ENCODE measurements around the gene FOXB2.

The FOXB2 gene

DNA sequence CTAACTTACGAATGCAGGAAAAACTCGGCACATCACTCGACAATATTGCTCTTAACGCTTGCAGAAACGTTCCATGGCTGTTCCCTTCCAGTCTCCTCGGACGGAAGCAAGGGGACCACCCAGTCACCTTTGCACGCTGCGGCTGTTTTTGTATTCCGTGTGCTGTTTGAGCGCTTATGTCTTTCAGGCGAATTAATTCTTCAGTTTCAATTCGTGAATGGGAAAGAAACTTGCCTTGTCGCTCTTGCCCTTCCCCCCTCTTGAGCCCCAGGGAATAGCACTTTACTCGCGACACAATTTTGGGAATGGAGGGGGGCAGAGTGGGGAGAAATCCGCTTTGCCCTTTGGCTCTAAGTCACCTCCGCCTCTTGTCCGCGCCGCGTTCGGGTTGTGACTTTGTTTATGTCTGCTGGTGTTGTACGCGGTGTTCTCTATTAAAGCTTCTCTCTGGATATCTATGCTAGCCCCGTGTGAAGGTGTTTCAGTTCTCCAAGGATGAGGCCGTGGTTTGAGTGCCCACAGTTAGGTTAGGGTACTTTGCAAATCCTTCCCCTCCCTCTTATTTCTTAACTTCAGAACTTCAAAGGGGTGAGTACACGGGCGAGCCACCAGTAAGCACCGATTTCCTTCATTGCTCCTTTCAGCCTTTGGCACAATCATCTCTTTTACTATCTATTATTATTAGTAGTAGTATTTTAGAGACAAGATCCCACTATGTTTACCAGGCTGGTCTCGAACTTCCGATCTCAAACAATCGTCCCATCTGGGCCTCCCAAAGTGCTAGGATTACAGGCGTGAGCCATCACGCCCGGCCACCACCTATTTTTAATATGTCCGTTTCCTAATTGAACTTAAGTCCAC is 2.7 kb downstream of the FOXB2 start:
- POLR2A ChIA-PET: no interaction called here
- DNase-seq (ENCODE audit: extremely low spot score): no peak
- no peak for TF ChIP-seq SUZ12 (IDR thresholded peaks at IDR 0.05)
- CTCF ChIA-PET: no interaction called here

DNA sequence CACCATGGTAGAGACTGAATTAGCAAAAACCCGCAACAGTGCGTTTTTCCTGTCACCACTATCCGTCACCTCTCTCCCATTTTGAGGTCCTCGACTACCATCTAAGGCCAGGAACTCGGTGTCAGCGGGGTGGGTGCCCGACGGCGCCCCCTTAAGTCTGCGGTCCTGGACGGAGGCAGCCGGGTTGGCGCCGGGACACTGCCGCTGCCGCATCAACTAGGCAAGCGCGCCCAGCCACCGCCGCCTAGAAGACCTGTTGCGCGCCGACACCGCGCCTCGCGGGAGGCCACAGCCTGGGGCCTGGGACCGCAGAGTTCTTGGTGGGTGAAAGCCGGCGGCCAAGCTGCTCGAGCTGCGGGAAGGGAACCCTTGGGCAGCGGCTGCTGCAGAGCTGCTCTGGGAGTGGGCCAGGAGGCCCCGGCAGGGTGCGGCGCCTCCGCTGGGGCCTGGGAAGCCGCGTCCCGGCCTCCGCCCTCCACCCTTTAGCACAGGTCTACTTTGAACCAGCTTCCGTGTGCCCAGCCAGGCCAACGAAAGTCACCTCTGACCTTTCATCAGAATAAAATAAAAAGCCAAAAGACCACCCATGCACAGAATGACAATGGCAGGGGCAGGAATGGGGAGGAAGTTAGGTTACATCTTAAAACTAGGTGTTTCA is 3.5 kb downstream of the FOXB2 start:
- TF ChIP-seq L3MBTL2 (conservative IDR thresholded peaks at IDR 0.05) (no peak), CTBP1 (IDR thresholded peaks at IDR 0.05; ENCODE audit: borderline replicate concordance) (no peak), ZNF384 (IDR thresholded peaks at IDR 0.05) (no peak)
- TF ChIP-seq, protein P1, sequence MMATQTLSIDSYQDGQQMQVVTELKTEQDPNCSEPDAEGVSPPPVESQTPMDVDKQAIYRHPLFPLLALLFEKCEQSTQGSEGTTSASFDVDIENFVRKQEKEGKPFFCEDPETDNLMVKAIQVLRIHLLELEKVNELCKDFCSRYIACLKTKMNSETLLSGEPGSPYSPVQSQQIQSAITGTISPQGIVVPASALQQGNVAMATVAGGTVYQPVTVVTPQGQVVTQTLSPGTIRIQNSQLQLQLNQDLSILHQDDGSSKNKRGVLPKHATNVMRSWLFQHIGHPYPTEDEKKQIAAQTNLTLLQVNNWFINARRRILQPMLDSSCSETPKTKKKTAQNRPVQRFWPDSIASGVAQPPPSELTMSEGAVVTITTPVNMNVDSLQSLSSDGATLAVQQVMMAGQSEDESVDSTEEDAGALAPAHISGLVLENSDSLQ (IDR thresholded peaks at IDR 0.05): no peak
- ChIA-PET CTCF (no interaction called here), POLR2A (no interaction called here)
- DNase-seq (ENCODE audit: extremely low spot score): no peak

DNA sequence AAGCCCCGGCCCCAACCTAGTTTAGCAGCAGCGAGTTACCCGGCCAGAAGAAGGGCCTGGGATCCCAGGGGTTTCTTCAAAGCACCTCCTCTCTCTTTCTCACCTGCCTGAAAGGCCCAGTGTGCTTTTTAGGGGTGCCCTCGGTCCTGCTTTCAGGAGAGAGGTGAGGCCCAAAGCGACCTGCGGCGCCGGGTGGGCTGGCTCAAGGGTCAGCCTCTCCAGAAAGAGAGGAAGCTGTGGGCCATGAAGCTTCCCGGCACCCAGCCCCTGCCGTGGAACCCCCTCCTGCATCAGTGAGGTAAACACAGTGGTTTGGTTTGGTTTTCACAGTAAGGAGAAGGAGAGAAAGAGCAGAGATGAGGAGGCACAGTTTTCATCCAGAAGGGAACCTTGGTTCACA is 4.3 kb downstream of the FOXB2 start:
- POLR2A ChIA-PET: interaction anchor here (0.8 kb wide), 1 partner anchor 43 kb away, joined by 3 read pairs; no protein-coding TSS in a partner anchor
- DNase-seq (ENCODE audit: extremely low spot score): no peak
- CTCF ChIA-PET: no interaction called here
- no peak for TF ChIP-seq CTBP1 (IDR thresholded peaks at IDR 0.05; ENCODE audit: borderline replicate concordance)
- TF ChIP-seq FOXA1 (IDR thresholded peaks at IDR 0.05): no peak
- TF ChIP-seq ELF4 (IDR thresholded peaks at IDR 0.05): no peak
- TF ChIP-seq BHLHE40 (IDR thresholded peaks at IDR 0.05; ENCODE audit: borderline replicate concordance): no peak

DNA sequence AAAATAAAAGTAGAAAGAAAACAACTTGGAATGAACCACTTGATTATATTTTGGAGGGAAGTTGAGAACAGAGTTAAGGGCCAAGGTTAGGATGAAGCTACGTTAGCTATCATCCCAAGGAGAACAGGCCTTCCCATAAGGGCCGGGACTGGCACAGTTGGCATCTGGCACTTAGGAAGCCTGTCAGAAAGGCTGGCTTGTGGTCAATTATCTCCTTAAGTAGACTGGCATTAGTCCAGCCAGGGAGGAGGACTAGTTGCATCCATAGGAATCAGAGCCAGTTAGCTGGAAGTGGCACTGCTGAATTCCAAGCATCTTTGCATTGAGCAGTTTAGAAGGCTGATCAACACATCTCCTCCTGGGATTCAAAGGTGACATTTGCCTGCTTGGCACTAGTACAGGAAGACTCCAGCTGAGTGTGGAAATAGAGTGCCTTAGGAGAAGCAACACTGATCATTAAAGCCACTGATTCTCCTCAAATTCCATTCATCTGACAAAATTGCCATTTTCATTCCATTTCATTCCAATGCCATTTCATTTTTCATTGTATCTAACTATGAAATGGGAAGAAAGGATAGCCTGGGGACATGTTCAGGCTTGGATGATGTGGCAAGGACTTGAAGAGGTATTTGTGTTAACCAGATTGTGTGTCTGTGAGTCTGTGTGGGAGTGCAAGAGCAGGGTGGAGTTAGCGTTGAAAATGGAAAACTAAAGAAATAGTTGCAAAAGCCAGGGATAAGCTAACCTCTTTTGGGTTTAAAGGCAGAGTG is 5.5 kb downstream of the FOXB2 start:
- DNase-seq (ENCODE audit: extremely low spot score): no peak
- POLR2A ChIA-PET: no interaction called here
- CTCF ChIA-PET: no interaction called here
- TF ChIP-seq NFRKB (IDR thresholded peaks at IDR 0.05): no peak
- no peak for TF ChIP-seq TARDBP (IDR thresholded peaks at IDR 0.05)
- no peak for TF ChIP-seq ZNF384 (IDR thresholded peaks at IDR 0.05)
- TF ChIP-seq CTBP1 (IDR thresholded peaks at IDR 0.05; ENCODE audit: borderline replicate concordance): no peak
- no peak for TF ChIP-seq ARNT (IDR thresholded peaks at IDR 0.05)
- TF ChIP-seq SP1 (IDR thresholded peaks at IDR 0.05): no peak
- no peak for TF ChIP-seq ELF4 (IDR thresholded peaks at IDR 0.05)
- TF ChIP-seq FOXK2 (IDR thresholded peaks at IDR 0.05): no peak

DNA sequence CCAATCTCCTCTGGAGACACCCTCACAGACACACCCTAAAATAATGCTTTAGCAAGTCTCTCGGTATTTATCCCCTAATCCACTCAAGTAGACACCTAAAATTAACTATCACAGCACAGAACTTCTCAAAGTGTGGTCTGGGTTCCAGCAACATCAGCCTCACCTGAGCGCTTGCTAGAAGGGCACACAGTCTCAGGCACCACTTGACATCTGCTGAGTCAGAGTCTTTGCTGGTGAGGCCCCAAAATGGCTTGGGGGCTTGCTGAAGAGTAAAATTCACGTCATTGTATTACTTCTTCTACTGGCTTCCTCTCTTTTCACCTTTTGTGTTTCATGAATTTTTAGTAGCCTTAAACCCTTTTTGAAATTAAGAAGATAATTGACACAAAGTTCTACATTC is 9.0 kb downstream of the FOXB2 start:
- POLR2A ChIA-PET: interaction anchor here (0.6 kb wide), 1 partner anchor 88 kb away, joined by 3 read pairs; no protein-coding TSS in a partner anchor

DNA sequence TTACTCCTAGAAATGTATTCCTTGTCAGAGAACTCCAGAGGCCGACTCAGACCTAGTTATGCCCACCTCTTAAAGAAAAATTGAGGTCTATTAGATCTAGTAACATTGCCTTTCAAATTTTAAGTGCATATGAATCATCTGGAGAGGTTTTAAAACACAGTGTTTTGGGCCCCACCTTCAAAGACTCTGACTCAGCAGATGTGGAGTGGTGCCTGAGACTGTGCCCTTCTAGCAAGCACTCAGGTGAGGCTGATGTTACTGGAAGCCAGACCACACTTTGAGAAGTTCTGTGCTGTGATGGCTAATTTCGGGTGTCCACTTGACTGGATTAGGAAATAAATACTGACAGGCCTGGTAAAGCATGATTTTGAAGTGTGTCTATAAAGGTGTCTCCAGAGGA is 10.6 kb downstream of the FOXB2 start:
- TF ChIP-seq NFRKB (IDR thresholded peaks at IDR 0.05) (no peak), LEF1 (IDR thresholded peaks at IDR 0.05; ENCODE audit: borderline replicate concordance) (no peak), ELF4 (IDR thresholded peaks at IDR 0.05) (no peak), ARNT (IDR thresholded peaks at IDR 0.05) (no peak), TARDBP (IDR thresholded peaks at IDR 0.05) (no peak), FOXK2 (IDR thresholded peaks at IDR 0.05) (no peak), FOXM1 (IDR thresholded peaks at IDR 0.05; ENCODE audit: borderline replicate concordance) (no peak)
- ChIA-PET POLR2A (no interaction called here), CTCF (no interaction called here)
- no peak for DNase-seq (ENCODE audit: extremely low spot score)

More for the DNA sequence above, 9.0 kb downstream of the FOXB2 start:
- TF ChIP-seq LEF1 (IDR thresholded peaks at IDR 0.05; ENCODE audit: borderline replicate concordance) (no peak), ARNT (IDR thresholded peaks at IDR 0.05) (no peak), SP1 (IDR thresholded peaks at IDR 0.05) (no peak), NFRKB (IDR thresholded peaks at IDR 0.05) (no peak), ZNF384 (IDR thresholded peaks at IDR 0.05) (no peak), FOXK2 (IDR thresholded peaks at IDR 0.05) (no peak), ELF4 (IDR thresholded peaks at IDR 0.05) (no peak), BHLHE40 (IDR thresholded peaks at IDR 0.05; ENCODE audit: borderline replicate concordance) (no peak), SUZ12 (IDR thresholded peaks at IDR 0.05) (no peak), L3MBTL2 (conservative IDR thresholded peaks at IDR 0.05) (no peak), HDGF (IDR thresholded peaks at IDR 0.05; ENCODE audit: borderline replicate concordance) (no peak), FOXA1 (IDR thresholded peaks at IDR 0.05) (no peak), TARDBP (IDR thresholded peaks at IDR 0.05) (no peak), FOXM1 (IDR thresholded peaks at IDR 0.05; ENCODE audit: borderline replicate concordance) (no peak), CTBP1 (IDR thresholded peaks at IDR 0.05; ENCODE audit: borderline replicate concordance) (no peak)
- TF ChIP-seq, protein P1 (IDR thresholded peaks at IDR 0.05): no peak
- no peak for DNase-seq (ENCODE audit: extremely low spot score)
- CTCF ChIA-PET: no interaction called here
